Measurements from ENCODE around the gene REXO5.

- TF ChIP-seq CTCF (IDR thresholded peaks at IDR 0.05) (no peak), POLR2A (IDR thresholded peaks at IDR 0.05) (no peak)
These were observed 63.9 kb downstream of the REXO5 start for GRCh38 chr16:20870122-20870820.

Data from lower leg skin (tissue), 3 donors.